Measurements from ENCODE around the gene PCDHB8.
"Not testable (repeated sequence)": the region's sequence is repeated elsewhere in the genome, so short reads cannot be mapped to it uniquely, and the experiment has no call there.

PCDHB8 gene

GRCh38 chr5:141214583-141214982 is 37.0 kb downstream of the PCDHB8 start:
- H3K4me3 ChIP-seq (ENCODE audit: low read length); H3K27ac ChIP-seq (ENCODE audit: low read length); H3K4me1 ChIP-seq (ENCODE audit: insufficient read depth, low read length); H3K9ac ChIP-seq (ENCODE audit: low read depth, low read length); H3K36me3 ChIP-seq (ENCODE audit: insufficient read depth, low read depth, low read length); H3K27me3 ChIP-seq (ENCODE audit: insufficient read depth, low read length): not testable (repeated sequence)
- peaks cover 24% of the 10 kb centered on the region; the same call in 1 of the 2 replicates for H3K9me3 ChIP-seq (ENCODE audit: insufficient read depth, low read depth, low read length)

- H3K36me3 ChIP-seq (ENCODE audit: insufficient read depth, low read depth, low read length); H3K27ac ChIP-seq (ENCODE audit: low read length); H3K9ac ChIP-seq (ENCODE audit: low read depth, low read length); H3K4me1 ChIP-seq (ENCODE audit: insufficient read depth, low read length); H3K4me3 ChIP-seq (ENCODE audit: low read length); H3K27me3 ChIP-seq (ENCODE audit: insufficient read depth, low read length): not testable (repeated sequence)
- peaks cover 18% of the 10 kb centered on the region; the same call in 1 of the 2 replicates for H3K9me3 ChIP-seq (ENCODE audit: insufficient read depth, low read depth, low read length)
Observed at GRCh38 chr5:141215504-141215903, 37.9 kb downstream of the PCDHB8 start.

- not testable (repeated sequence) for H3K27ac ChIP-seq (ENCODE audit: low read length); H3K9ac ChIP-seq (ENCODE audit: low read depth, low read length); H3K36me3 ChIP-seq (ENCODE audit: insufficient read depth, low read depth, low read length); H3K27me3 ChIP-seq (ENCODE audit: insufficient read depth, low read length); H3K4me1 ChIP-seq (ENCODE audit: insufficient read depth, low read length); H3K4me3 ChIP-seq (ENCODE audit: low read length)
- peaks cover 18% of the 10 kb centered on the region; the same call in 1 of the 2 replicates for H3K9me3 ChIP-seq (ENCODE audit: insufficient read depth, low read depth, low read length)
Observed at GRCh38 chr5:141216035-141216434, 38.4 kb downstream of the PCDHB8 start.

GRCh38 chr5:141223112-141223783 is 45.7 kb downstream of the PCDHB8 start, which contains the start of gene PCDHB14:
Gene PCDHB14 (plus strand): TSS chr5:141223343. CDS start chr5:141223506, 163 bp downstream.
- Histone ChIP-seq H3K4me1 (ENCODE audit: insufficient read depth, low read length) (no peaks in the 10 kb centered on the region; the same call in 1 of the 2 replicates), H3K9ac (ENCODE audit: low read depth, low read length) (peak within 1 kb of the TSS; percentile 60; the same call in 1 of the 2 replicates), H3K27me3 (ENCODE audit: insufficient read depth, low read length) (no peaks in the 10 kb centered on the region), H3K4me3 (ENCODE audit: low read length) (peak within 1 kb of the TSS; percentile 52; the same call in 1 of the 2 replicates), H3K27ac (ENCODE audit: low read length) (no peak within 1 kb of the TSS), H3K9me3 (ENCODE audit: insufficient read depth, low read depth, low read length) (peaks cover 26% of the 10 kb centered on the region; the same call in 1 of the 2 replicates), H3K36me3 (ENCODE audit: insufficient read depth, low read depth, low read length) (no peaks in the 10 kb centered on the region)

- H3K9ac ChIP-seq (ENCODE audit: low read depth, low read length); H3K4me1 ChIP-seq (ENCODE audit: insufficient read depth, low read length); H3K27me3 ChIP-seq (ENCODE audit: insufficient read depth, low read length); H3K27ac ChIP-seq (ENCODE audit: low read length); H3K36me3 ChIP-seq (ENCODE audit: insufficient read depth, low read depth, low read length); H3K4me3 ChIP-seq (ENCODE audit: low read length): not testable (repeated sequence)
- peaks cover 31% of the 10 kb centered on the region; the same call in 1 of the 2 replicates for H3K9me3 ChIP-seq (ENCODE audit: insufficient read depth, low read depth, low read length)
Observed at GRCh38 chr5:141224844-141225243, 47.3 kb downstream of the PCDHB8 start.

- peaks cover 31% of the 10 kb centered on the region; the same call in 1 of the 2 replicates for H3K9me3 ChIP-seq (ENCODE audit: insufficient read depth, low read depth, low read length)
- not testable (repeated sequence) for H3K4me3 ChIP-seq (ENCODE audit: low read length); H3K9ac ChIP-seq (ENCODE audit: low read depth, low read length); H3K27ac ChIP-seq (ENCODE audit: low read length); H3K4me1 ChIP-seq (ENCODE audit: insufficient read depth, low read length); H3K27me3 ChIP-seq (ENCODE audit: insufficient read depth, low read length); H3K36me3 ChIP-seq (ENCODE audit: insufficient read depth, low read depth, low read length)
Observed at GRCh38 chr5:141225421-141225820, 47.8 kb downstream of the PCDHB8 start.
